Uterus (tissue), 4 donors: Measurements from ENCODE around the gene ISL2. TPM values are rescaled to one million over a fixed set of nuclear protein-coding genes. Genes with fewer than 3 reads are reported as not detected.

Experiments used
- DNase-seq, 2 donors: peaks; one replicate each; pipeline ENCODE4 v3.0.0-alpha.2; 2019 to 2020
- H3K27ac ChIP-seq, 2 donors: fragments of 200-600 bp; sonication (generic); 1 replicate in 1 of 2; 2 replicates in 1 of 2; pipeline ENCODE4 v1.5.1; 2016 to 2018
- H3K27me3 ChIP-seq, 2 donors: fragments of 200-600 bp; sonication (generic); one replicate each; pipeline ENCODE4 v1.5.1; 2018 to 2019; ENCODE audit warnings: control low read depth in 1 of 2
- H3K36me3 ChIP-seq, 2 donors: fragments of 200-600 bp; sonication (generic); one replicate each; pipeline ENCODE4 v1.5.1; 2019; ENCODE audit warnings: control low read depth in 1 of 2
- H3K4me1 ChIP-seq, 2 donors: fragments of 200-600 bp; sonication (generic); one replicate each; pipeline ENCODE4 v1.5.1; 2018 to 2019; ENCODE audit warnings: control low read depth in 1 of 2
- H3K4me3 ChIP-seq, 2 donors: fragments of 200-600 bp; sonication (generic); 1 replicate in 1 of 2; 2 replicates in 1 of 2; pipeline ENCODE4 v1.5.1; 2018 to 2019; ENCODE audit warnings: mild to moderate bottlenecking in 1 of 2
- H3K9me3 ChIP-seq, 2 donors: fragments of 200-600 bp; sonication (generic); one replicate each; pipeline ENCODE4 v1.5.1; 2019; ENCODE audit warnings: control low read depth in 1 of 2
- CTCF ChIP-seq, 4 experiments: fragments of 200-600 bp in 2 of 4; fragments of 450-650 bp in 2 of 4; sonication (generic) in 2 of 4; IDR thresholded peaks; one replicate each; pipeline ENCODE4 v1.5.1; 2016 to 2019; ENCODE audit warnings: antibody characterized with exemption in 4 of 4, mild to moderate bottlenecking in 2 of 4, moderate library complexity in 1 of 4
- POLR2A ChIP-seq, 2 donors: fragments of 450-650 bp; IDR thresholded peaks; one replicate each; pipeline ENCODE4 v1.6.1; 2016; ENCODE audit warnings: antibody characterized with exemption in 2 of 2, mild to moderate bottlenecking in 1 of 2, moderate library complexity in 1 of 2
- intact Hi-C: fragments of 100-400 bp; cut with DNase I; formaldehyde crosslinking; loops from one replicate; pipeline ENCODE4 v1.15.1; 2023; ENCODE audit warnings: low total_unique reads
- total RNA-seq, 4 donors: library from RNA; depleted of rRNA in 3 of 4; stranded (reverse); fragments of >200 nt in 3 of 4; gene quantifications; one replicate each; pipeline versions ENCODE4 v1.1.0 to v1.2.4, GENCODE V29; 2014 to 2023
- donor health status: DM: yes; HTN: yes; CAD: no.

ISL2 gene
- total RNA-seq, 4 donors from 2014 or later = 0.48 TPM; not detected in 3

- TF ChIP-seq POLR2A (IDR thresholded peaks at IDR 0.05) = no peak
- no peak for TF ChIP-seq CTCF (IDR thresholded peaks at IDR 0.05)
- Histone ChIP-seq H3K36me3 (no peaks in the 10 kb centered on the region), H3K27ac (no peak overlapping the region), H3K27me3 (no peaks in the 10 kb centered on the region), H3K9me3 (no peaks in the 10 kb centered on the region), H3K4me1 (no peaks in the 10 kb centered on the region), H3K4me3 (no peak overlapping the region)
- intact Hi-C loops = no loop called here
- DNase-seq = no peak
Measured at GRCh38 chr15:76391309-76391708, 54.7 kb downstream of the ISL2 start.

DNA sequence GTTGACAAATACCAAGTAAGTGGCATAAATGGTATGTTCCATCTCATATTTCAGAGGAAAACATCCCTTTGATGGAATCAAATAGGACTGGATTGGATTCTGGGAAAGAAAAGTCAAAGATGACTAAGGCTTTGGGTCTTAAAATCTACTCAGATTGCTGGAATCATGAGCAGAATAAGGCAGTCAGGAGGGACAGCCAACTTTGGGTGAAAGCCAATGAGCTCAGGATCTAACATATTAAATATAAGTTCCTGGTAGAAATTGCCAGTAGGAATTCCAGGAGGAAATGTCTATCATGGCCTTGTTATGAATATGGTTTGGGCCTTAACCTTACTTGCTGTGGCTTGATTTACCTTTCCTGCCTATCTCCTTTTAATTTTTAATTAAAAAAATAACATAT, 55.3 kb downstream of the ISL2 start:
- TF ChIP-seq CTCF (IDR thresholded peaks at IDR 0.05) (no peak), POLR2A (IDR thresholded peaks at IDR 0.05) (no peak)
- Histone ChIP-seq H3K27me3 (no peaks in the 10 kb centered on the region), H3K9me3 (no peaks in the 10 kb centered on the region), H3K36me3 (no peaks in the 10 kb centered on the region), H3K4me1 (no peaks in the 10 kb centered on the region), H3K4me3 (no peak overlapping the region), H3K27ac (no peak overlapping the region)
- no peak for DNase-seq
- intact Hi-C loops = no loop called here

Other genes starting within 250 kb of the ISL2 start
- 100 to 1,000 TPM in 2 of 4 donors, 10 to 100 TPM in 2; 90.9 to 233 (median 99.9) TPM for gene ETFA, start 25.3 kb upstream of the ISL2 start, total RNA-seq